Body of pancreas (tissue), 4 donors: ENCODE data around the gene DOC2A. TPM values are rescaled to one million over a fixed set of nuclear protein-coding genes. Genes with fewer than 3 reads are reported as not detected.

Experiments used
- ATAC-seq: fragments of 150-250 bp; one replicate; pipeline ENCODE4 v1.9.1; 2016
- DNase-seq, 4 donors: peaks; one replicate each; pipeline ENCODE4 v3.0.0-alpha.2; 2019
- H3K27ac ChIP-seq, 4 donors: fragments of 200-600 bp; sonication (generic); 1 replicate in 3 of 4; 2 replicates in 1 of 4; pipeline versions ENCODE4 v1.5.1 to v1.6.1; 2016 to 2019; ENCODE audit warnings: mild to moderate bottlenecking in 1 of 4, mixed read lengths in 1 of 4, moderate library complexity in 1 of 4
- H3K27me3 ChIP-seq, 2 donors: fragments of 200-600 bp; sonication (generic); one replicate each; pipeline ENCODE4 v1.6.0; 2016; ENCODE audit warnings: mild to moderate bottlenecking in 1 of 2
- H3K36me3 ChIP-seq, 2 donors: fragments of 200-600 bp; sonication (generic); replicated peaks in 1 of 2; 2 replicates each; pipeline ENCODE4 v1.5.1; 2016; ENCODE audit warnings: low read depth in 2 of 2; ENCODE audit not compliant: insufficient read depth in 1 of 2
- H3K4me1 ChIP-seq: fragments of 200-600 bp; sonication (generic); one replicate; pipeline ENCODE4 v1.6.0; 2016
- H3K4me3 ChIP-seq, 2 donors: fragments of 200-600 bp; sonication (generic); 1 replicate in 1 of 2; 2 replicates in 1 of 2; pipeline ENCODE4 v1.5.1; 2016 to 2019
- H3K9me3 ChIP-seq, 3 donors: fragments of 200-600 bp; sonication (generic); 1 replicate in 2 of 3; 2 replicates in 1 of 3; pipeline ENCODE4 v1.5.1; 2016
- CTCF ChIP-seq, 7 experiments: fragments of 450-650 bp in 4 of 7; fragments of 200-600 bp in 3 of 7; sonication (generic) in 3 of 7; IDR thresholded peaks; one replicate each; pipeline ENCODE4 v1.5.1; 2016 to 2019; ENCODE audit warnings: antibody characterized with exemption in 7 of 7
- POLR2A ChIP-seq, 3 donors: fragments of 450-650 bp; IDR thresholded peaks; one replicate each; pipeline ENCODE4 v1.6.1; 2016; ENCODE audit warnings: antibody characterized with exemption in 3 of 3, mild to moderate bottlenecking in 2 of 3
- WGBS, 2 donors: methylation state at CpG; one replicate each; pipeline ENCODE4 v1.1.5; 2017; 5-methylcytosine and 5-hydroxymethylcytosine counted together
- intact Hi-C: fragments of 100-400 bp; cut with DNase I; formaldehyde crosslinking; loops from one replicate; pipeline ENCODE4 v1.15.1; 2023
- total RNA-seq, 2 donors: library from RNA; depleted of rRNA; stranded (reverse); fragments of >200 nt; gene quantifications; one replicate each; pipeline ENCODE4 v1.1.0, GENCODE V29; 2016

DOC2A gene
- total RNA-seq, 2 donors from 2014 or later: 0.78 TPM; not detected in 1

- no peak overlapping the region for H3K27ac ChIP-seq
- no peak for ATAC-seq
- TF ChIP-seq POLR2A (IDR thresholded peaks at IDR 0.05) (no peak), CTCF (IDR thresholded peaks at IDR 0.05) (no peak)
- no peaks in the 10 kb centered on the region for H3K36me3 ChIP-seq
- no peaks in the 10 kb centered on the region for H3K27me3 ChIP-seq
- H3K9me3 ChIP-seq: no peaks in the 10 kb centered on the region
- DNase-seq: no peak
- H3K4me1 ChIP-seq: peaks cover 16% of the 10 kb centered on the region
- intact Hi-C loops: no loop called here
- H3K4me3 ChIP-seq: no peak overlapping the region
- WGBS, 2 donors: 93 to 94% methylated on average over 5 of the region's 5 CpGs
Observed at GRCh38 chr16:29958756-29959155, 52.1 kb downstream of the DOC2A start.

Other genes starting within 250 kb of the DOC2A start
- under 1 TPM; 0.26 to 0.99 TPM for gene ZG16, start 232.8 kb downstream of the DOC2A start, total RNA-seq
- 10 to 100 TPM in 1 of 2 donors, 1 to 10 TPM in 1; 8.9 to 13.7 TPM for gene KIF22, start 220.3 kb downstream of the DOC2A start, total RNA-seq
- gene MAZ, start 204.5 kb downstream of the DOC2A start, total RNA-seq: 100 to 1,000 TPM in 1 of 2 donors, 10 to 100 TPM in 1; 57.9 to 125 TPM
- 1 to 10 TPM in 1 of 2 donors, not detected in 1; 1.0 TPM for gene PRRT2, start 198.8 kb downstream of the DOC2A start, total RNA-seq
- gene PAGR1, start 194.9 kb downstream of the DOC2A start, total RNA-seq: 10 to 100 TPM; 27.5 to 63.9 TPM
- 100 to 1,000 TPM in 1 of 2 donors, 10 to 100 TPM in 1; 75.5 to 139 TPM for gene MVP, start 190.6 kb downstream of the DOC2A start, total RNA-seq
- gene CDIPT, start 147.8 kb downstream of the DOC2A start, total RNA-seq: 10 to 100 TPM; 76.5 to 79.9 TPM
- gene SEZ6L2, start 111.5 kb downstream of the DOC2A start, total RNA-seq: 10 to 100 TPM; 19.2 to 28.3 TPM
- 1 to 10 TPM; 4.7 to 8.2 TPM for gene ASPHD1, start 110.5 kb downstream of the DOC2A start, total RNA-seq
- 10 to 100 TPM; 14.3 to 49.1 TPM for gene KCTD13, start 84.8 kb downstream of the DOC2A start, total RNA-seq
- 10 to 100 TPM; 67.5 to 71.9 TPM for gene TMEM219, start 48.9 kb downstream of the DOC2A start, total RNA-seq
- gene TAOK2, start 37.2 kb downstream of the DOC2A start, total RNA-seq: 10 to 100 TPM; 31.1 to 58.3 TPM
- 10 to 100 TPM; 11.2 to 17.1 TPM for gene HIRIP3, start 15.4 kb downstream of the DOC2A start, total RNA-seq
- 10 to 100 TPM; 28.3 to 54.5 TPM for gene INO80E, start 14.8 kb downstream of the DOC2A start, total RNA-seq
- not detected for gene C16orf92, start 12.2 kb upstream of the DOC2A start, total RNA-seq
- gene TLCD3B, start 20.2 kb upstream of the DOC2A start, total RNA-seq: not detected
- 100 to 1,000 TPM; 306 to 384 TPM for gene ALDOA, start 54.7 kb upstream of the DOC2A start, total RNA-seq
- gene PPP4C, start 65.0 kb upstream of the DOC2A start, total RNA-seq: 10 to 100 TPM; 29.3 to 32.2 TPM
- gene TBX6, start 80.9 kb upstream of the DOC2A start, total RNA-seq: 1 to 10 TPM; 1.8 to 2.6 TPM
- gene YPEL3, start 85.2 kb upstream of the DOC2A start, total RNA-seq: 10 to 100 TPM; 28.3 to 84.8 TPM
- 1 to 10 TPM in 1 of 2 donors, not detected in 1; 1.8 TPM for gene GDPD3, start 102.5 kb upstream of the DOC2A start, total RNA-seq
- gene MAPK3, start 112.2 kb upstream of the DOC2A start, total RNA-seq: 10 to 100 TPM; 28.8 to 35.3 TPM
- 10 to 100 TPM in 1 of 2 donors, 1 to 10 TPM in 1; 8.2 to 17.4 TPM for gene CORO1A, start 172.6 kb upstream of the DOC2A start, total RNA-seq
- gene BOLA2B, start 182.6 kb upstream of the DOC2A start, total RNA-seq: 10 to 100 TPM; 47.5 to 54.7 TPM
- 10 to 100 TPM; 41.5 to 65.3 TPM for gene SLX1A, start 182.8 kb upstream of the DOC2A start, total RNA-seq
- gene SULT1A3, start 188.2 kb upstream of the DOC2A start, total RNA-seq: 10 to 100 TPM in 1 of 2 donors, 1 to 10 TPM in 1; 5.7 to 63.3 TPM
- gene NPIPB13, start 237.5 kb upstream of the DOC2A start, total RNA-seq: 1 to 10 TPM in 1 of 2 donors, under 1 TPM in 1; 0.33 to 3.1 TPM